ENCODE data around the gene L3MBTL2. TPM values are rescaled to one million over a fixed set of nuclear protein-coding genes. Genes with fewer than 3 reads are reported as not detected.

Gene L3MBTL2
- total RNA-seq, 1 donor from 2014 or later, result 25.8 TPM

- no peak for DNase-seq (ENCODE audit: extremely low read depth, low read depth, low spot score)
Measured at GRCh38 chr22:41264408-41264941, 59.4 kb downstream of the L3MBTL2 start.

- no peak for DNase-seq (ENCODE audit: extremely low read depth, low read depth, low spot score)
Measured at GRCh38 chr22:41267958-41268357, 62.8 kb downstream of the L3MBTL2 start.

GRCh38 chr22:41271787-41272186 lies 66.7 kb downstream of the L3MBTL2 start:
- DNase-seq (ENCODE audit: extremely low read depth, low read depth, low spot score), result no peak

- DNase-seq (ENCODE audit: extremely low read depth, low read depth, low spot score), result no peak
Measured at GRCh38 chr22:41273128-41273527, 68.0 kb downstream of the L3MBTL2 start.

GRCh38 chr22:41274856-41275255 lies 69.7 kb downstream of the L3MBTL2 start:
- no peak for DNase-seq (ENCODE audit: extremely low read depth, low read depth, low spot score)

GRCh38 chr22:41280065-41280464 lies 75.0 kb downstream of the L3MBTL2 start:
- DNase-seq (ENCODE audit: extremely low read depth, low read depth, low spot score), result no peak

GRCh38 chr22:41280854-41281253 lies 75.7 kb downstream of the L3MBTL2 start:
- DNase-seq (ENCODE audit: extremely low read depth, low read depth, low spot score), result no peak

Other genes with a start within 250 kb of the L3MBTL2 start
- gene EP300, start 112.7 kb upstream of the L3MBTL2 start, total RNA-seq, result 62.8 and 68.1 TPM in 2 replicates
- 0.73 and 1.3 TPM in 2 replicates for gene CHADL, start 35.6 kb downstream of the L3MBTL2 start, total RNA-seq
- gene RANGAP1, start 80.9 kb downstream of the L3MBTL2 start, total RNA-seq, result 121 and 135 TPM in 2 replicates
- gene ZC3H7B, start 96.2 kb downstream of the L3MBTL2 start, total RNA-seq, result 97.4 and 125 TPM in 2 replicates
- gene TEF, start 176.6 kb downstream of the L3MBTL2 start, total RNA-seq, result 5.0 and 8.1 TPM in 2 replicates
- gene TOB2, start 241.5 kb downstream of the L3MBTL2 start, total RNA-seq, result 45.5 and 49.9 TPM in 2 replicates

All from glomerular endothelial cell (primary cell).